ENCODE results near the gene ATP8A2.

DNA sequence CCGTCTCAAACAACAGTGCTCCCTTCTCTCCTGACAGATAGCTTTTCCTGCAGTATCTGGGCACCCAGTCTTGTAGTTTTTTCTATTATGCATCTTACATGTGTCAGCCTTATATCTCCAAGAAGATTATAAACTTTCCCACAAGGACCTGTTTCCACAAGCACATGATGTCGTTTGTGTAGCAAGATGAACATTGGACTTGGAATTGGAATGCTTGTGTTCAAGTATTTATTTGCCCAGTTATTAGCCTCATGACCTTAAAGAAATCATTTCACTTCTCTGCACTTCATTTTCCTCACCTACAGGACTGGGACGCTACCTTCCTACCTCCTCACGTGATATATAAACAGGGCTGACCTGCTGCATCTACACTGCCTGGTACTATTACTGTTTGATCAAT is 658.6 kb downstream of the ATP8A2 start:
- TF ChIP-seq POLR2AphosphoS5 (IDR thresholded peaks at IDR 0.05) (no peak), POLR2A (IDR thresholded peaks at IDR 0.05) (no peak), EP300 (IDR thresholded peaks at IDR 0.05) (no peak)
- TF ChIP-seq, protein P1, sequence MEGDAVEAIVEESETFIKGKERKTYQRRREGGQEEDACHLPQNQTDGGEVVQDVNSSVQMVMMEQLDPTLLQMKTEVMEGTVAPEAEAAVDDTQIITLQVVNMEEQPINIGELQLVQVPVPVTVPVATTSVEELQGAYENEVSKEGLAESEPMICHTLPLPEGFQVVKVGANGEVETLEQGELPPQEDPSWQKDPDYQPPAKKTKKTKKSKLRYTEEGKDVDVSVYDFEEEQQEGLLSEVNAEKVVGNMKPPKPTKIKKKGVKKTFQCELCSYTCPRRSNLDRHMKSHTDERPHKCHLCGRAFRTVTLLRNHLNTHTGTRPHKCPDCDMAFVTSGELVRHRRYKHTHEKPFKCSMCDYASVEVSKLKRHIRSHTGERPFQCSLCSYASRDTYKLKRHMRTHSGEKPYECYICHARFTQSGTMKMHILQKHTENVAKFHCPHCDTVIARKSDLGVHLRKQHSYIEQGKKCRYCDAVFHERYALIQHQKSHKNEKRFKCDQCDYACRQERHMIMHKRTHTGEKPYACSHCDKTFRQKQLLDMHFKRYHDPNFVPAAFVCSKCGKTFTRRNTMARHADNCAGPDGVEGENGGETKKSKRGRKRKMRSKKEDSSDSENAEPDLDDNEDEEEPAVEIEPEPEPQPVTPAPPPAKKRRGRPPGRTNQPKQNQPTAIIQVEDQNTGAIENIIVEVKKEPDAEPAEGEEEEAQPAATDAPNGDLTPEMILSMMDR (IDR thresholded peaks at IDR 0.05) = no peak
